Neutrophil (primary cell): ENCODE data around the gene PSAPL1.

Experiments used
- H3K27ac ChIP-seq: fragments of 200-600 bp; sonication (generic); 2 replicates; pipeline ENCODE4 v1.5.1; 2016; ENCODE audit warnings: mild to moderate bottlenecking, moderate library complexity
- H3K27me3 ChIP-seq: fragments of 200-600 bp; sonication (generic); 2 replicates; pipeline ENCODE4 v1.6.0; 2016; ENCODE audit warnings: mild to moderate bottlenecking
- H3K36me3 ChIP-seq: fragments of 200-600 bp; sonication (generic); 2 replicates; pipeline ENCODE4 v1.5.1; 2017
- H3K4me1 ChIP-seq, 2 experiments: fragments of 200-600 bp in 1 of 2; sonication (generic) in 1 of 2; 1 replicate in 1 of 2; 2 replicates in 1 of 2; pipeline versions ENCODE4 v1.5.1 to v1.6.1; 2013 to 2016; ENCODE audit warnings: low read depth in 1 of 2, low read length in 1 of 2, mild to moderate bottlenecking in 1 of 2, moderate library complexity in 1 of 2; ENCODE audit not compliant: control insufficient read depth in 1 of 2, insufficient read depth in 1 of 2
- H3K4me3 ChIP-seq, 2 experiments: fragments of 200-600 bp in 1 of 2; sonication (generic) in 1 of 2; 1 replicate in 1 of 2; 2 replicates in 1 of 2; pipeline ENCODE4 v1.5.1; 2013 to 2016; ENCODE audit warnings: low read depth in 1 of 2, low read length in 1 of 2, mild to moderate bottlenecking in 1 of 2, moderate library complexity in 1 of 2
- H3K9me3 ChIP-seq: fragments of 200-600 bp; sonication (generic); 2 replicates; pipeline ENCODE4 v1.5.1; 2016
- TF ChIP-seq, protein P1 (sequence below): fragments of 200-600 bp; sonication (generic); IDR thresholded peaks from 2 replicates; pipeline ENCODE4 v1.5.1; 2016; ENCODE audit warnings: antibody characterized with exemption

Gene PSAPL1

DNA sequence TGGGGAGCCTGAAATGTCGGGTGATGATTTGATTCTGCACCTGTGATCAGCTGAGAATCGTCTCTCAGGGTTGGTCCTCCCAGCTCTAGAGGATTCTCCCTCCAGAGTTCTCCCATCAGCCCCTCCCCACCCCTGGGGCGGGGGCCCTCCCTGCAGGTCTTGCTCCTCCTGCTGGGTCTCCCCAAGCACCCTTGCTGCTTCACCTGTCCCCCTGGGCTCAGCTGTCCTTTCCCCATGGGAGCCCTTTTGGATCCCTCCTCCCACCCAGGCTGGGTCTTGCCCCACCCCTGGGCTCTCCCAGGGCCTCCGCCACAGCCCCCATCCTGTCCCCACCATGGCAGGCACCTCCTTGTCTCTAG, 22.2 kb downstream of the PSAPL1 start:
- no peaks in the 10 kb centered on the region for H3K9me3 ChIP-seq
- peaks cover 38% of the 10 kb centered on the region for H3K27me3 ChIP-seq
- TF ChIP-seq, protein P1, sequence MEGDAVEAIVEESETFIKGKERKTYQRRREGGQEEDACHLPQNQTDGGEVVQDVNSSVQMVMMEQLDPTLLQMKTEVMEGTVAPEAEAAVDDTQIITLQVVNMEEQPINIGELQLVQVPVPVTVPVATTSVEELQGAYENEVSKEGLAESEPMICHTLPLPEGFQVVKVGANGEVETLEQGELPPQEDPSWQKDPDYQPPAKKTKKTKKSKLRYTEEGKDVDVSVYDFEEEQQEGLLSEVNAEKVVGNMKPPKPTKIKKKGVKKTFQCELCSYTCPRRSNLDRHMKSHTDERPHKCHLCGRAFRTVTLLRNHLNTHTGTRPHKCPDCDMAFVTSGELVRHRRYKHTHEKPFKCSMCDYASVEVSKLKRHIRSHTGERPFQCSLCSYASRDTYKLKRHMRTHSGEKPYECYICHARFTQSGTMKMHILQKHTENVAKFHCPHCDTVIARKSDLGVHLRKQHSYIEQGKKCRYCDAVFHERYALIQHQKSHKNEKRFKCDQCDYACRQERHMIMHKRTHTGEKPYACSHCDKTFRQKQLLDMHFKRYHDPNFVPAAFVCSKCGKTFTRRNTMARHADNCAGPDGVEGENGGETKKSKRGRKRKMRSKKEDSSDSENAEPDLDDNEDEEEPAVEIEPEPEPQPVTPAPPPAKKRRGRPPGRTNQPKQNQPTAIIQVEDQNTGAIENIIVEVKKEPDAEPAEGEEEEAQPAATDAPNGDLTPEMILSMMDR = no peak
- no peak overlapping the region for H3K4me3 ChIP-seq
- no peak overlapping the region for H3K27ac ChIP-seq
- H3K4me1 ChIP-seq = no peaks in the 10 kb centered on the region
- no peaks in the 10 kb centered on the region for H3K36me3 ChIP-seq

GRCh38 chr4:7411896-7412553, 22.7 kb downstream of the PSAPL1 start:
- no peaks in the 10 kb centered on the region for H3K36me3 ChIP-seq
- H3K4me1 ChIP-seq = no peaks in the 10 kb centered on the region
- H3K9me3 ChIP-seq = no peaks in the 10 kb centered on the region
- H3K27me3 ChIP-seq = peaks cover 38% of the 10 kb centered on the region
- no peak overlapping the region for H3K4me3 ChIP-seq
- TF ChIP-seq, protein P1 = no peak
- H3K27ac ChIP-seq = no peak overlapping the region

GRCh38 chr4:7411491-7411890, 23.2 kb downstream of the PSAPL1 start:
- Histone ChIP-seq H3K9me3 (no peaks in the 10 kb centered on the region), H3K4me3 (no peak overlapping the region), H3K36me3 (no peaks in the 10 kb centered on the region), H3K27me3 (peaks cover 35% of the 10 kb centered on the region), H3K4me1 (no peaks in the 10 kb centered on the region), H3K27ac (no peak overlapping the region)
- TF ChIP-seq, protein P1 = no peak

DNA sequence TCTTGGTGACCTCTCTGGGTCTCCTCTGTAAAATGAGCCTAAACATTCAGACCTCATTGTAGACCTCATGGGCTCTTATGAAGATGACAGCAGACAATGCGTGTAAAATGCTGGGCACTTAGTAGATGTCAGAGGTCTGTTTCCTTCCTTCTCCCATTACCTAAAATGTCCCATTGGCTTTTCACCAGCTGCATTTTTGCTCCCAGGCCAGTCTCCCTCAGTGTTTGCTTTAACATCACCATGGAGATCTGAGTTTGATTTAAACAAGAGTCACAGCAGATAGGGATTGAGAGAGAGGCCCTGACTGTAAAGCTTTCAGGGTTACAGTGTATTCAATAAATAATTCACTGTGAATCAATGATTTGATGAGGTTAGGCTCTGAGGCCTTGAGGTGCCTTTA, 24.3 kb downstream of the PSAPL1 start:
- H3K27ac ChIP-seq = no peak overlapping the region
- H3K9me3 ChIP-seq = no peaks in the 10 kb centered on the region
- H3K4me1 ChIP-seq = no peaks in the 10 kb centered on the region
- no peaks in the 10 kb centered on the region for H3K36me3 ChIP-seq
- H3K27me3 ChIP-seq = peaks cover 24% of the 10 kb centered on the region
- TF ChIP-seq, protein P1 = no peak
- no peak overlapping the region for H3K4me3 ChIP-seq

DNA sequence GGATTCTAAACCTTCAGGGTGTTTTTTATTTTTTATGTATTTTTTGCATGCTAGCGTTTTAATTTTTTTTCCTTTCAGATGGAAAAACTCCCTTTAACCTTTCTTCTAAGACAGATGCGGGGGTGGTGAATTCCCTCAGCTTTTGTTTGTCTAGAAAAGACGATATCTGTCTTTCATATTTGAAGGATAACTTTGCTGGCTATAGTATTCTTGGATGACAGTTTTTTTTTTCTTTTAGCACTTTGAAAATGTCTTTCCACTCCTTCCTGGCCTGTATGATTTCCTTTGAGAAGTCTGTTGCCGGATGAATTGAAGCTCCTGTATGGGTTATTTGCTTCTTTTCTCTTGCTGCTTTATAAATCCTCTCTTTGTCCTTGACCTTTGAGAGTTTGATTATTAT, 26.6 kb downstream of the PSAPL1 start:
- no peaks in the 10 kb centered on the region for H3K9me3 ChIP-seq
- H3K36me3 ChIP-seq = no peaks in the 10 kb centered on the region
- H3K27me3 ChIP-seq = peaks cover 7% of the 10 kb centered on the region
- no peak overlapping the region for H3K4me3 ChIP-seq
- TF ChIP-seq, protein P1 = no peak
- no peaks in the 10 kb centered on the region for H3K4me1 ChIP-seq
- H3K27ac ChIP-seq = no peak overlapping the region
